NOMO-1 treated with DMSO at 0.1 percent for 48 hours (cell line): Measurements from ENCODE around the gene RBM34.
"Not testable (repeated sequence)": the region's sequence is repeated elsewhere in the genome, so short reads cannot be mapped to it uniquely, and the experiment has no call there.

ENCODE experiments used
- DNase-seq: peaks from one replicate; lab custom pipeline; 2025; ENCODE audit not compliant: unreplicated experiment; lab: John Stamatoyannopoulos, UW

Gene RBM34

DNA sequence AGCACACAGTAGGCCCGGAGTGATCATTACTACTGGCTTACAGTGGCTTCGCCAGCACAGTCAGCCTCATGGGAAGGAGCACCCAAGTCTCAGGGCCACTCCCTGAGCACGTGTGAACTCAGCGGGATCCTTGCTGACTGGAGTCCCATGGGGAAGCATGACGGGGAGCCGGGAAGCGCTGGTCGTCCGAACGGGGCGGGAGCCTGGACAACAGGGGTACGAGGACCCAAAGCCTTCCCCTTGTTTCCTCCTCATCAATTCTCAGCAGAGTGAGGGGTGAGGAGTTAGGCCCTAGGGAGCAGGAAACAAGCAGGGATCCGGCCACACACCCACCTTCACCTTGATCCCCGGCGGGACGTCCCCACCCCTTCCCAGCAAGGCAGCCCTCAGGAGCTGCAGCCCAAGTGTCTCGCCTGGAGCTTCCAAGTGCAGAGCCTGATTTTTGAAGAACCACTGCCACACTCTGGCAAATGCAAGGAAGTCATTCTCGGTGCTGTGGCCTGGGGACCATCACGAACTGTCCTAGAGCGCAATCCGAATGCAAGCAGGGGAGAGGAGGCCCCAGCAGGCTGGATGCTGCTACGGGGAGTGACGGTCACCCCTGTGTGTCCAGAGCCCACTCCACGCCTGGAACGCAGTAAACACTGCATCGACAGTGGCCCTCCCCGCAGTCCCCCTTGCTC lies 67.9 kb downstream of the RBM34 start:
- no peak for DNase-seq

DNA sequence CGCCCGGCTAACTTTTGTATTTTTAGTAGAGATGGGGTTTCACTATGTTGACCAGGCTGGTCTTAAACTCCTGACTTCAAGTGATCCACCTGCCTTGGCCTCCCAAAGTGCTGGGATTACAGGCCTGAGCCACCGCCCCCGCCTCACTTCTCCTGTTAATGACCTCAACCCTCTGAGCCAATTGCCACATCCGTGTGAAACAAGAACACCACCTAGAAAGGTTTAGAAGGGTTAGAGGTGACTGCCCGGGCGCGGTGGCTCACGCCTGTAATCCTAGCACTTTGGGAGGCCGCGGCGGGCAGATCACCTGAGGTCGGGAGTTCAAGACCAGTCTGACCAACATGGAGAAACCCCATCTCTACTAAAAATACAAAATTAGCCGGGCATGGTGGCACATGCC lies 68.6 kb downstream of the RBM34 start:
- not testable (repeated sequence) for DNase-seq

DNA sequence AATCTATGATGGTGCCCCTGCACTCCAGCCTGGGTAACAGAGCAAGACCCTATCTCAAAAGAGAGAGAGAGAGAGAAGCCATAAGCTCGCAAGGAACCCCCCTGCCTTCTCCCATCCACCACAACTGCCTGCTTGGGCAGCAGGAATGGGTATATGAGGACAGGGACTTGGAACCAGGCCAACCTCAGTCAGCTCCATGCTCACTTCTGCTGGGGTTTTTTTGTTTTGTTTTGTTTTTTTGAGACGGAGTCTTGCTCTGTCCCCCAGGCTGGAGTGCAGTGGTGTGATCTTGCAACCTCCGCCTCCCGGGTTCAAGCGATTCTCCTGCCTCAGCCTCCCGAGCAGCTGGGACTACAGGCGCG lies 69.0 kb downstream of the RBM34 start:
- DNase-seq, result not testable (repeated sequence)

DNA sequence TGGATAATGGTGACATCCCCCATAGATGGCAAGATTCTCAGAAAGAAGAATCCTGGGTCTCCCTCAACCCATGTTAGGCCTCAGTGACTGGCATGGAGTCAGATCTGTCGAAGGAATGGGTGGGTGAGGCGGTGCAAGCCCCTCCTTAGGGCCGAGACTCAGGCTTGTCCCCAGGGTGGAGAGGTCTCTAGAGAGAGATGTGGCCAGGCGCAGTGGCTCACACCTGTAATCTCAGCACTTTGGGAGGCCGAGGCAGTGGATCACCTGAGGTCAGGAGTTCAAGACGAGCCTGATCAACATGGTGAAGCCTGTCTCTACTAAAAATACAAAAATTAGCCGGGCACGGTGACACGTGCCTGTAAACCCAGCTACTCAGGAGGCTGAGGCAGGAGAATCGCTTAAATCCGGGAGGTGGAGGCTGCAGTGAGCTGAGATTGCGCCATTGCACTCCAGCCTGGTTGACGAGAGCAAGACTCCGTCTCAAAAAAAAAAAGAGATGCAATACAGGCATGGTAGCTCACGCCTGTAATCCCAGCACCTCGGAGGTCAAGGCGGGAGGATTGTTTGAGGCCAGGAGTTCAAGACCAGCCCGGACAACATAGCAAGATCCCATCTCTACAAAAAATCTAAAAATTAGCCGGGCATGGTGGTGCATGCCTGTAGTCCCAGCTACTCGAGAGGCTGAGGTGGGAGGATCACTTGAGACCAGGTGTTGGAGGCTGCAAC lies 69.6 kb downstream of the RBM34 start:
- DNase-seq, result not testable (repeated sequence)

DNA sequence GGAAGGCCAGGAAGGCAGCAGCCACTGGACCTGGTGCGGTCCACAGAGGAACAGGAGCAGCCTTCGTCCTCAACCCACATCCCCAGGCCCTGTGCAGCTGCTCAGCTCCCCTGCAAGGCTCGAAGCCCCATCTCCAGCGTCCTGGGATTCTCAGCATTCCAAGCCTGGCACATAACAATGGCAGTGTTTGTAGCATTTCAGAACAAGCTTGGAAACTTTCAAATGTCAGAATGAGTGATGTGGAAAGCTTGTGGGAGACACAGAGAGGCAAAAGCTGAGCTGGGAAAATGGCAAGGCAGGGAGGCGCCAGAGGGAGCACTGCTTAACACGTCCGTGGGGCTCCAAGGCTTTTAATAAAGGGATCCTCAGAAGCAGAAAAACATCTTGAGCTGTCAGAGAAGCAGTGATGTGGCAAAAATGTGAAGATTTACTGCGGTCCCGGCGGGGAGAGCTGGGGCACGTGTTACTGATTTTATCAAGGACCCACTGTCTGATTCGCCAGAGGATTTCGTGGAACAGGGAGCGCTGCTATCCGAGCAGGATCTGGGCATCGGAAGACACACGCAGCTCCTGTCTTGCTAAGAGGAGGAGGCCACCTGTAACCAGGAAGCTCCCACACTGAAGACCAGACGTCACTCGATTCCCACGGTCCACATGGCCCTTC lies 70.5 kb downstream of the RBM34 start:
- DNase-seq, result no peak

DNA sequence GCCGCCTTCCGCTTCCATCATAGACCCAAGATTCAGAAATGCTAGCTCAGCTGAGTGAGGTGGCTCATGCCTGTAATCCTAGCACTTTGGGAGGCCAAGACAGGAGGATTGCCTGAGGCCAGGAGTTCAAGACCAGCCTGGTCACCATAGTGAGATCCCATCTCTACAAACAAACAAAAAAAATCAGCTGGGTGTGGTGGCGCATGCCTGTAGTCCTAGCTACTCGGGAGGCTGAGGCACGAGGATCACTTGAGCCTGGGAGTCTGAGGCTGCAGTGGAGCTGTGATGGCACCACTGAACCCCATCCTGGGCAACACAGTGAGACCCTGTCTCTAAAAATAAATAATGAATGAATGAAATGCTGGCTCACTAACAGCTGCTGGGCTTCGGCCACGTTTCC lies 72.1 kb downstream of the RBM34 start:
- no peak for DNase-seq

DNA sequence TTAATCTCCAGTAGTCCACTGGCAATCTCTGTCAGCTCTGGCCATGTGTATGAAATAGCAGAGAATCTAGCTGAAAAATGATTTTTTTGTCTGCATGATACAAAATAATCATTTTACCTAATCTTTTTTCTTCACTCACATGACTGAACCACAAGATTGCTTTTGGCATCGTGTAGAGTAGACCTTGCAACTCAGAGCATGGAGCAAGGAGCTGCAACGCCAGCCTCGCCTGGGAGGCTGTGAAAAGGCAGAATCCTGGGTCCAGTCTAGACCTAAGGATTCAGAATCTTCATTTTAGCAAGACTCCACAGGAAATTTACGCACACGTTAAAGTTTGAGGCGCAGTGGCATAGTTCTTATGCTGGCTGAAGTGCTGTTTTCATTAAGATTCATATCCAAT lies 72.6 kb downstream of the RBM34 start:
- DNase-seq, result no peak

DNA sequence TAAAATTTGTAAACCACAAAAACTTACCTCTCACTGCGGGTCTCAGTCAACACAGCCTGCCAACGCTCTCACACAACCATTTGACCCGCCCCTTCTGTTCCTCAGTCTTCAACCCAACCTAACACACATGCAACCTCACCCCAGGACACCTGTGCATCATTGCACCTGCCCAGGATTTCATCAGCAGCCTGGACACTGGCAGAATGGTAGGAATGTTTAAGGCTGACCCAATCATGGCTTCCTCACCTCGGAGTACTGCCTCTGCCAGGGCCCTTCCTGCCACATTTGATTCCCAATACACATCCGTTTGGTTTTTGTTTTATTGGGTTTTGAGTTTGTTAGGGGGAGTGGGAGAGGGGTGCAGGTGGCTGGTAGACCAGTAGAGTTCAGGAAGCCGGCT lies 73.1 kb downstream of the RBM34 start:
- DNase-seq, result no peak

DNA sequence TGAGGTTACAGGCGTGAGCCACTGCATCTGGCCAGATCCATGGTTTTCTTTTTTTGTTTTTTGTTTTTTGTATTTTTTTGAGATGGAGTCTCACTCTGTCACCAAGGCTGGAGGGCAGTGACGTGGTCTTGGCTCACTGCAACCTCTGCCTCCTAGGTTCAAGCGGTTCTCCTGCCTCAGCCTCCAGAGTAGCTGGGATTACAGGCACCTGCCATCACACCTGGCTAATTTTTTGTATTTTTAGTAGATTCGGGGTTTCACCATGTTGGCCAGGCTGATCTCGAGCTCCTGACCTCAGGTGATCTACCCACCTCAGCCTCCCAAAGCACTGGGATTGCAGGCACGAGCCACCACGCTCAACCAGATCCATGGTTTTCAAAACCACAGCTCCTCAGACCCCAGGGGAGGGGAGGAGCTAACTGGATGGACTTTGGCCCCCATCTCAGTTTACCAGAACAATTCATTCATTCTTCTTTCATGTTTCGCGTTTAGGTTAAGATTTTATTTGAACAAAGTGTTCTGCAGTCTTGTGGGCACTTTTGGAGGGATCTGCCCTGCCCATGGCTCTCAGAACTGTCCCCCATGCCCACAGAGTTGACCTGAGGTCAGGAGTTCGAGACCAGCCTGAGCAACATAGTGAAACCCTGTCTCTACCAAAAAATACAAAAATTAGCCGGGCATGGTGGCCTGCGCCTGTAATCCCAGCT lies 75.5 kb downstream of the RBM34 start:
- not testable (repeated sequence) for DNase-seq
